B cell (primary cell): ENCODE measurements around the gene GPLD1.

Experiments used
- CTCF ChIP-seq: fragments of 200-600 bp; IDR thresholded peaks from one replicate; pipeline ENCODE4 v1.8.0; 2022; ENCODE audit warnings: antibody characterized with exemption, mild to moderate bottlenecking
- EZH2 ChIP-seq: IDR thresholded peaks from 2 replicates; pipeline ENCODE4 v1.6.1; 2012; ENCODE audit warnings: borderline replicate concordance, low read depth, mild to moderate bottlenecking, moderate library complexity, low read length; ENCODE audit not compliant: insufficient read depth, poor library complexity, severe bottlenecking

DNA sequence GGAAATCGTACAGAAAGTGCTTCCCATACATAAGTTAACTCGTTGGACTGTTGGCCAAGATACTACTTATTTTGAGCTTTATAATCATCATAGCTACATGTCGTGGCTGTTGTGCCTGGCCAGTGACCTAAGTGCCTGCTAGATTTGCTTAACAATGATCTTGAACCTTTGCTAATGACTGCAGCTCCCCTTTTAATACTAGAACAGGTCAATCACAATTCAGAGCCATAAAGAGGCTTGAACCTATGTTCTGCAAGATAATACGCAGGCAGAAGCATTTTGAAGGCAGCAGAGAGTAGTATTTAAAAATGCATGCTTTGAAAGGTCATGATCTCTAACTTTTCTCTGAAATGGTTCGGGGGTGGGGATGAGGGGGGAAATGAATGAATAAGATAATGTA lies 84.1 kb downstream of the GPLD1 start:
- TF ChIP-seq CTCF (no peak), EZH2 (no peak)
